OCI-LY1 (cell line): ENCODE measurements around the gene ZNF672.
"Not testable (repeated sequence)": the region's sequence is repeated elsewhere in the genome, so short reads cannot be mapped to it uniquely, and the experiment has no call there.

Source experiments
- H2AFZ ChIP-seq: fragments of 200-600 bp; sonication (generic), shearing (Covaris generic); 2 replicates; pipeline ENCODE4 v1.6.0; 2014; ENCODE audit warnings: antibody characterized with exemption, mild to moderate bottlenecking, low read length
- H3F3A ChIP-seq: fragments of 200-600 bp; sonication (generic), shearing (Covaris generic); 2 replicates; pipeline ENCODE4 v1.6.0; 2014; ENCODE audit warnings: mild to moderate bottlenecking, antibody characterized with exemption, low read length, moderate library complexity; ENCODE audit not compliant: insufficient read depth
- H3K27ac ChIP-seq: fragments of 200-600 bp; sonication (generic); 2 replicates; pipeline ENCODE4 v1.5.1; 2014; ENCODE audit warnings: low read length, mixed run types, mild to moderate bottlenecking, low read depth; ENCODE audit not compliant: poor library complexity, severe bottlenecking
- H3K27me3 ChIP-seq: fragments of 200-600 bp; sonication (generic); 2 replicates; pipeline ENCODE4 v1.6.0; 2014; ENCODE audit warnings: antibody characterized with exemption, mild to moderate bottlenecking, low read length, moderate library complexity; ENCODE audit not compliant: insufficient read depth
- H3K36me3 ChIP-seq: fragments of 200-600 bp; sonication (generic); 2 replicates; pipeline ENCODE4 v1.6.1; 2014; ENCODE audit warnings: mild to moderate bottlenecking, antibody characterized with exemption, low read length, moderate library complexity, mixed read lengths; ENCODE audit not compliant: insufficient read depth
- H3K4me1 ChIP-seq: fragments of 200-600 bp; sonication (generic); 2 replicates; pipeline ENCODE4 v1.5.1; 2014; ENCODE audit warnings: mild to moderate bottlenecking, low read length, moderate library complexity; ENCODE audit not compliant: insufficient read depth, severe bottlenecking
- H3K4me2 ChIP-seq: fragments of 200-600 bp; sonication (generic), shearing (Covaris generic); 2 replicates; pipeline ENCODE4 v1.6.1; 2014; ENCODE audit warnings: low read length
- H3K4me3 ChIP-seq: fragments of 200-600 bp; sonication (generic); 2 replicates; pipeline ENCODE4 v1.5.1; 2014; ENCODE audit warnings: low read length, low read depth, mild to moderate bottlenecking, mixed read lengths; ENCODE audit not compliant: poor library complexity, severe bottlenecking
- H3K79me2 ChIP-seq: fragments of 200-600 bp; shearing (Covaris generic); 2 replicates; pipeline ENCODE4 v1.6.1; 2016; ENCODE audit warnings: mixed run types, low read length, mixed read lengths; ENCODE audit not compliant: insufficient read depth
- H3K9ac ChIP-seq: fragments of 200-600 bp; sonication (generic), shearing (Covaris generic); 2 replicates; pipeline ENCODE4 v1.6.1; 2014; ENCODE audit warnings: mild to moderate bottlenecking, low read length, mixed read lengths
- H3K9me2 ChIP-seq: fragments of 200-600 bp; sonication (generic), shearing (Covaris generic); 2 replicates; pipeline ENCODE4 v1.6.1; 2014; ENCODE audit warnings: low read depth, mild to moderate bottlenecking, low read length, mixed read lengths
- H3K9me3 ChIP-seq: fragments of 200-600 bp; shearing (Covaris generic); 2 replicates; pipeline ENCODE4 v1.6.1; 2014; ENCODE audit warnings: low read length, mixed read lengths
- H4K20me1 ChIP-seq: fragments of 200-600 bp; sonication (generic), shearing (Covaris generic); 2 replicates; pipeline ENCODE4 v1.6.0; 2016; ENCODE audit warnings: mild to moderate bottlenecking, low read length; ENCODE audit not compliant: insufficient read depth
- CTCF ChIP-seq: fragments of 200-600 bp; sonication (generic), shearing (Covaris generic); IDR thresholded peaks from 2 replicates; pipeline ENCODE4 v1.5.1; 2017; ENCODE audit warnings: mild to moderate bottlenecking, antibody characterized with exemption, low read length, moderate library complexity, mixed read lengths
- EZH2 ChIP-seq: fragments of 200-600 bp; sonication (generic), shearing (Covaris generic); IDR thresholded peaks from 2 replicates; pipeline ENCODE4 v1.8.0; 2017; ENCODE audit warnings: borderline replicate concordance, mixed run types, mild to moderate bottlenecking, antibody characterized with exemption, low read length, moderate library complexity, mixed read lengths

The ZNF672 gene

DNA sequence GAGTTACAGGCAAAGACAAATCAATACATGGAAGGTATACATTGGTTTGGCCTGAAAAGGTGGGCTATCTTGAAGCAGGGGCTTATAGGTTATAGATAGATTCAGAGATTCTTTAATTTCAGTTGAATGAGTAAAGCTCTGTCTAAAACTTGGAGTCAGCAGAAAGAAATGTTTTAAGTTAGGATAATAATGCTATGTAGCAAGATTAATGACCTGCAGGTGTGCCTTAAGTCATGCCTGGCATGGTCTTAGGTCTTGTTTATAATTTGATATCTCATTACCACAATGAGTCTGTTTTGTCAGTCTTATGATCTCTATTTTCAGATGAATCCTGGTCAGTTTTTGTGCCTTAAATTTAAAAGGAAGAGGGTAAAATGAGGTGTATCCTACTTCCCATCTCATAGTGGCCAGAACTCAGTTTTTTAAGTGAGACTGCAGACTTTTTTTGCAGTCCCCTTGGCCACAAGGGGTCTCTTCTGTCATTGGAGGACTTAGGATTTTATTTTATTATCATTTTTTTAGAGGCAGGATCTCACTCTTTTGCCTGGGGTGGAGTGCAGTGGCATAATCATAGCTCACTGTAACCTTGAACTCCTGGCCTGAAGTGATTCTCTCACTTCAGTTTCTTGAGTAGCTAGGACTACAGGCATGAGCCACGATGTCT, 46.7 kb downstream of the ZNF672 start:
- H3K9me3 ChIP-seq = no peaks in the 10 kb centered on the region
- H3K27ac ChIP-seq = no peak overlapping the region
- H3K4me3 ChIP-seq = no peak overlapping the region

GRCh38 chr1:248885646-248886045, 47.6 kb downstream of the ZNF672 start:
- H3K27ac ChIP-seq = no peak overlapping the region
- no peaks in the 10 kb centered on the region for H3F3A ChIP-seq
- no peak overlapping the region for H3K4me3 ChIP-seq
- no peak overlapping the region for H3K9ac ChIP-seq
- no peaks in the 10 kb centered on the region for H4K20me1 ChIP-seq
- no peaks in the 10 kb centered on the region for H3K27me3 ChIP-seq
- H3K4me2 ChIP-seq = no peak overlapping the region
- no peaks in the 10 kb centered on the region for H3K9me2 ChIP-seq
- H3K36me3 ChIP-seq = no peaks in the 10 kb centered on the region
- H3K4me1 ChIP-seq = no peaks in the 10 kb centered on the region
- H3K9me3 ChIP-seq = no peaks in the 10 kb centered on the region
- H2AFZ ChIP-seq = no peak overlapping the region
- no peaks in the 10 kb centered on the region for H3K79me2 ChIP-seq
- TF ChIP-seq EZH2 (no peak), CTCF (no peak)

More for the DNA sequence above, 46.7 kb downstream of the ZNF672 start:
- Histone ChIP-seq H3K79me2 (no peaks in the 10 kb centered on the region), H3K9ac (no peak overlapping the region), H3K27me3 (no peaks in the 10 kb centered on the region), H3K9me2 (no peaks in the 10 kb centered on the region), H3K4me2 (no peak overlapping the region), H3F3A (no peaks in the 10 kb centered on the region), H3K36me3 (no peaks in the 10 kb centered on the region), H3K4me1 (no peaks in the 10 kb centered on the region), H4K20me1 (no peaks in the 10 kb centered on the region), H2AFZ (no peak overlapping the region)
- no peak for TF ChIP-seq EZH2
- TF ChIP-seq CTCF = peak; percentile 44

GRCh38 chr1:248886237-248886895, 48.3 kb downstream of the ZNF672 start:
- no peaks in the 10 kb centered on the region for H3K79me2 ChIP-seq
- H3K9me2 ChIP-seq = no peaks in the 10 kb centered on the region
- H3K4me1 ChIP-seq = no peaks in the 10 kb centered on the region
- no peak overlapping the region for H3K4me3 ChIP-seq
- no peak overlapping the region for H2AFZ ChIP-seq
- no peaks in the 10 kb centered on the region for H4K20me1 ChIP-seq
- no peaks in the 10 kb centered on the region for H3K36me3 ChIP-seq
- no peaks in the 10 kb centered on the region for H3F3A ChIP-seq
- no peaks in the 10 kb centered on the region for H3K9me3 ChIP-seq
- TF ChIP-seq EZH2 = no peak
- no peak for TF ChIP-seq CTCF
- no peak overlapping the region for H3K4me2 ChIP-seq
- H3K27me3 ChIP-seq = no peaks in the 10 kb centered on the region
- H3K27ac ChIP-seq = no peak overlapping the region
- no peak overlapping the region for H3K9ac ChIP-seq

- not testable (repeated sequence) for H3K79me2 ChIP-seq, H4K20me1 ChIP-seq, H3K9me3 ChIP-seq, H3K4me1 ChIP-seq, H3K9me2 ChIP-seq, H3K36me3 ChIP-seq, H2AFZ ChIP-seq, H3K27ac ChIP-seq, H3K9ac ChIP-seq, H3K27me3 ChIP-seq, H3K4me3 ChIP-seq, H3F3A ChIP-seq, H3K4me2 ChIP-seq
Measured at GRCh38 chr1:248889914-248890243, 51.9 kb downstream of the ZNF672 start.
